Naive thymus-derived CD8-positive, alpha-beta T cell (primary cell): ENCODE data around the gene CSAD. TPM values are rescaled to one million over a fixed set of nuclear protein-coding genes. Genes with fewer than 3 reads are reported as not detected.

Experiments used
- ATAC-seq, 2 donors: fragments of 150-1000 bp; cut with Tn5 transposase in 1 of 2; sonication (Bioruptor Pico), chemical (Tn5 transposase) in 1 of 2; 1 replicate in 1 of 2; 2 replicates in 1 of 2; pipeline ENCODE4 v1.10.0; 2021; ENCODE audit warnings: mild to moderate bottlenecking in 2 of 2, moderate library complexity in 2 of 2
- POLR2A ChIA-PET: fragments of 350-600 bp; sonication (Branson Sonifier 250); formaldehyde crosslinking; loops from one replicate; lab custom pipeline; 2021; ENCODE audit warnings: antibody characterized with exemption; lab: Charles Lee
- DNase-seq, 10 donors: peaks; one replicate each; pipeline versions ENCODE4 v3.0.0 to v3.0.0-alpha.2; 2020 to 2022
- H3K27ac Mint-ChIP-seq, 10 donors: one replicate each; pipeline ENCODE4 v1.8.0; 2020 to 2022; ENCODE audit warnings: mild to moderate bottlenecking in 10 of 10, mixed read lengths in 10 of 10, moderate library complexity in 4 of 10, inconsistent platforms in 1 of 10
- H3K27me3 Mint-ChIP-seq, 5 donors: one replicate each; pipeline ENCODE4 v1.8.0; 2021 to 2022; ENCODE audit warnings: mixed read lengths in 5 of 5
- H3K36me3 Mint-ChIP-seq, 3 donors: one replicate each; pipeline ENCODE4 v1.8.0; 2020 to 2022; ENCODE audit warnings: mixed read lengths in 3 of 3, mild to moderate bottlenecking in 2 of 3, inconsistent platforms in 1 of 3
- H3K4me1 Mint-ChIP-seq, 4 donors: one replicate each; pipeline ENCODE4 v1.8.0; 2021 to 2022; ENCODE audit warnings: mixed read lengths in 4 of 4
- H3K4me3 Mint-ChIP-seq, 10 donors: one replicate each; pipeline ENCODE4 v1.8.0; 2020 to 2022; ENCODE audit warnings: mild to moderate bottlenecking in 10 of 10, mixed read lengths in 10 of 10, moderate library complexity in 6 of 10, inconsistent platforms in 1 of 10
- H3K9me3 Mint-ChIP-seq, 9 donors: one replicate each; pipeline ENCODE4 v1.8.0; 2020 to 2022; ENCODE audit warnings: mixed read lengths in 9 of 9, mild to moderate bottlenecking in 3 of 9, inconsistent platforms in 1 of 9, moderate library complexity in 1 of 9
- polyA plus RNA-seq, 3 donors: library from polyadenylated mRNA; unstranded; fragments of 300-500 nt; fragmentation: Illumina TruSeq; gene quantifications; one replicate each; pipeline ENCODE4 v1.2.3, GENCODE V29; 2021
- total RNA-seq, 8 experiments: library from RNA in 2 of 8; stranded (reverse) in 2 of 8; gene quantifications; one replicate each; pipeline ENCODE4 v1.2.3 and lab custom pipeline; 2021 to 2026

CSAD gene
- total and polyA plus RNA-seq, 5 experiments from 2014 or later = 1.1 to 53.4 (median 1.3) TPM

DNA sequence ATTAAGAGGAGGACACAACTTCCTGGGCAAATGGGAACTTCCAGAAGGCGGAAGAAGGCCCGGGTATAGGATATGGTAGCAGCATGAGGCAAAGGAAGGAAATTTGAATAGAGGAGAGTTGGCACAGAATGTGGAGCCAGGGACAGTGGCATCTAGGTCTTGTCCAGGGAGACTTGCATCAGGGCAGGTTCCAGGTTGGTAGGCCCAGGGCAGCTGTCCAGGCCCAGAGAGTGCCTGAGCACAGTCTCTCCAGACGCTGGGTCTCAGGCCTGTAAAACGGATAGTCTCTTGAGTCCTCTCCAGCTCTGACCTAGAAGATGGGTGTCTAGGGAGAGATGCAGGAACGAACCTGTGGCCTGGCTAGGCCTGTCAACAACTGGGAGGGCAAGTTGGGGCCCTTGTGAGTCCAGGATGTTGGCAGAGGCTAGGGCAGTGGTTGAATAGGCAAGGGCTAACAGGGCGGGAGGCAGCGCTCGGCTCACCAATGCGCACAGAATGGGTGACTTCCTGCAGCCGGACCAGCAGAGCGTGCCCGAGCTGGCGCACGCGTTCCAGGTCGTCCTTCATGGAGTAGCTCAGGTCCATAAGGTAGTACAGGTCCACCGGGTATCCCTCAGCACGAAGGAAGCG lies 16.4 kb upstream of the CSAD start:
- H3K9me3 Mint-ChIP-seq = no peaks in the 10 kb centered on the region
- peak overlapping the region; percentile 69 to 92 (median 82) for H3K27ac Mint-ChIP-seq
- peak overlapping the region; percentile 6 to 67 (median 48) for H3K4me3 Mint-ChIP-seq
- peaks cover 0 to 76% (median 14%) of the 10 kb centered on the region in 3 donors for H3K36me3 Mint-ChIP-seq
- DNase-seq = no peak
- POLR2A ChIA-PET = interaction anchor here (0.9 to 18.3 kb wide), 9 partner anchors 10 to 100 kb away, joined by 3 to 338 read pairs (median 6); partner anchors contain the start of genes CSAD, ITGB7 and ZNF740
- H3K4me1 Mint-ChIP-seq = peaks cover 42 to 72% (median 54%) of the 10 kb centered on the region in 4 donors
- ATAC-seq = no peak
- H3K27me3 Mint-ChIP-seq = no peaks in the 10 kb centered on the region

- Mint-ChIP-seq H3K27ac (peak overlapping the region; percentile 75 to 92 (median 84)), H3K36me3 (peaks cover 0 to 82% (median 14%) of the 10 kb centered on the region in 3 donors), H3K27me3 (no peaks in the 10 kb centered on the region), H3K4me1 (peaks cover 44 to 68% (median 52%) of the 10 kb centered on the region in 4 donors), H3K4me3 (peak overlapping the region in 5 of 10 donors; percentile 33 to 67 (median 50)), H3K9me3 (no peaks in the 10 kb centered on the region)
- ATAC-seq = no peak
- POLR2A ChIA-PET = interaction anchor here (1.1 to 18.3 kb wide), 5 partner anchors 9 to 94 kb away, joined by 3 to 338 read pairs (median 4); partner anchors contain the start of genes CSAD and ZNF740
- no peak for DNase-seq
Measured at GRCh38 chr12:53196486-53196885, 15.8 kb upstream of the CSAD start.

DNA sequence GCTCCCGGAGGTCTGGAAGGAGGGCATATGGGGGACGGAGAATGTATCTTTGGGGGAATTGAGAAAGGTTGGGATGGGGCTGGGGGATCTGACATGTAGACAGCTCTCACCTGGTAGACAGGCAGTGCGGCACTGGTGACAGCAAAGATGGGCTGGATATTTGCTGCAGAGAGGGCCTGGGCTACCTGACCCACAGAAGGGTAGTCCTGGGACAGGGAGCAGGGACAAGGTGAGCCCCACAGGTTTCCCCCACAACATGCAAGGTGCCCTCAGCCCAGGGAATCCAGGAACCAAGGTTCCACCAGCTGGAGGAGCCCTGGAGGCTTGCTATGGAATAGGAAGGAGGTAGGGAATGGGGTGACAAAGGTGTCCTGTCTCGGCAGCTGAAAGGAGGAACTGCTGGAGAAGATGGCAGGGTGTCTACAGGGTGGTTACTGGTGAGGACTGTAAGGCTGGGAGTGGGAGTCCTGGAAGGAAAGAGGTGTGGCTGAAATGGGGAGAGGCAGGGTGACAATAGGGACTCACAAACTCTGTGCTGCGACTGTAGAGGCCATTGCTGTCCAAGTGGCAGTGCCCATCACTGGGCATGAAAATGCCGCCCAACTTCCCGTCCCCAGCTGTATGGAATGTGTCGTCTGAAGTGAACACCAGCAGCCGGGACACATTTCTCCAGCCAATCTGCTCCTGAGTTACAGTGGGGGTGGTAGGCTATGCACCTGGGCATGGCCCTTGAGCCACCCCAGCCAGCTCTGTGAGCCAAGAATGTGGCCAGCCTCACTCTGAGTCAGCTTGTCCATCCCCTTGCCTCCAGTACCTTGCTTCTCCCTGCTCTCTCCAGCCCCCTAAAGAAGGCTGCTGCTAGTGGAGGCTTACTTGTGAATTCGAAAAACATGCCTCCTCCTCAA lies 15.0 kb upstream of the CSAD start:
- H3K27ac Mint-ChIP-seq = peak overlapping the region; percentile 41 to 93 (median 79)
- POLR2A ChIA-PET = interaction anchor here (0.6 to 18.3 kb wide), 5 partner anchors 8 to 159 kb away, joined by 3 to 338 read pairs (median 3); partner anchors contain the start of genes CSAD, ITGB7 and ZNF740
- H3K27me3 Mint-ChIP-seq = no peaks in the 10 kb centered on the region
- peaks cover 39 to 68% (median 48%) of the 10 kb centered on the region in 4 donors for H3K4me1 Mint-ChIP-seq
- H3K36me3 Mint-ChIP-seq = peaks cover 0 to 84% (median 14%) of the 10 kb centered on the region in 3 donors
- H3K4me3 Mint-ChIP-seq = peak overlapping the region in 3 of 10 donors; percentile 26 to 52 (median 44)
- H3K9me3 Mint-ChIP-seq = no peaks in the 10 kb centered on the region
- DNase-seq = no peak
- no peak for ATAC-seq

- Mint-ChIP-seq H3K9me3 (no peaks in the 10 kb centered on the region), H3K27me3 (no peaks in the 10 kb centered on the region), H3K4me1 (peaks cover 38 to 65% (median 47%) of the 10 kb centered on the region in 4 donors), H3K4me3 (no peak overlapping the region), H3K36me3 (peaks cover 0 to 84% (median 10%) of the 10 kb centered on the region in 3 donors), H3K27ac (peak overlapping the region in 9 of 10 donors; percentile 31 to 93 (median 70))
- DNase-seq = no peak
- POLR2A ChIA-PET = interaction anchor here (0.6 to 18.3 kb wide), 5 partner anchors 8 to 160 kb away, joined by 3 to 338 read pairs (median 4); partner anchors contain the start of genes CSAD, ITGB7 and ZNF740
- ATAC-seq = no peak
Measured at GRCh38 chr12:53194973-53195372, 14.2 kb upstream of the CSAD start.

- Mint-ChIP-seq H3K36me3 (peaks cover 0 to 79% (median 8%) of the 10 kb centered on the region in 3 donors), H3K4me3 (no peak overlapping the region), H3K27ac (peak overlapping the region; percentile 40 to 90 (median 70)), H3K27me3 (no peaks in the 10 kb centered on the region), H3K9me3 (no peaks in the 10 kb centered on the region), H3K4me1 (peaks cover 35 to 66% (median 46%) of the 10 kb centered on the region in 4 donors)
- DNase-seq (no peak), ATAC-seq (no peak)
- POLR2A ChIA-PET = interaction anchor here (0.8 to 18.3 kb wide), 3 partner anchors 7 to 26 kb away, joined by 4 to 338 read pairs (median 338); partner anchors contain the start of genes CSAD, ITGB7 and ZNF740
Measured at GRCh38 chr12:53193985-53194716, 13.4 kb upstream of the CSAD start.

GRCh38 chr12:53193040-53193439 lies 12.3 kb upstream of the CSAD start:
- Mint-ChIP-seq H3K9me3 (no peaks in the 10 kb centered on the region), H3K36me3 (peaks cover 0 to 80% (median 7%) of the 10 kb centered on the region in 3 donors), H3K4me1 (peaks cover 26 to 60% (median 37%) of the 10 kb centered on the region in 4 donors), H3K27me3 (no peaks in the 10 kb centered on the region), H3K4me3 (no peak overlapping the region), H3K27ac (peak overlapping the region in 9 of 10 donors; percentile 6 to 90 (median 78))
- DNase-seq = no peak
- no peak for ATAC-seq
- POLR2A ChIA-PET = interaction anchor here (0.9 to 17.2 kb wide), 4 partner anchors 8 to 33 kb away, joined by 3 to 338 read pairs (median 20); partner anchors contain the start of genes CSAD, ITGB7 and ZNF740

- POLR2A ChIA-PET = interaction anchor here (1.2 to 17.2 kb wide), 4 partner anchors 11 to 114 kb away, joined by 3 to 338 read pairs (median 20); partner anchors contain the start of genes CSAD, ITGB7, SPRYD3 and ZNF740
Measured at GRCh38 chr12:53192531-53193021, 11.9 kb upstream of the CSAD start.

DNA sequence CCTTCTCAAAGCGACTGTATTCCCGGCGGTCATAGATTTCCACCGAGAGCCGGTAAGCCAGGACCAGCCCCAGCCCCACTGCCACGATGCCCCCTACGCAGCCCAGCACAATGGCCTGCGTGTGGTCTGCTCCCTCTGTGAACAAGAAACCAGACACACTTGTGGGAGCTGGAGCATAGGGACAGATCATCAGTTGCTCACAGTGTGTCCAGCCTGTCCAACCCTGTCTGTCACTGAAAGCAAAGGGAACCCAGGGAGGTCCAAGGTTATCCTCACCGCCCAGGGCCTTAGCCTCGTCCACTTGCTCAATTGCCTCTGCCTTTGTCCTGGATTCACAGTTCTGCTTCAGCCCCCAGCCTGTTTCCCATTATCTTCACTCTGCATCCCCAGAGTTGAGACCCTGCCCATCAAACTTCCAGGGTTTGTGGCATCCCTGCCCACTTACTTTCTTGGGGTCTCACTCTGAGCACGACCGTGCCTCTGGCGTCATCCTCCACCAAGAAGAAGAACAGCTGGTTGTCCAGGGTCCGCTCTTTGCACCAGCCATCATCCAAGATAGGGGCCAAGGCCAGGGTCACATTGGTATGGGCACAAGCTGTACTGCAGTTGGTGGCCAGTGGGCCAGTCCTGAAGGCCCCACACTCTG lies 11.3 kb upstream of the CSAD start:
- POLR2A ChIA-PET = interaction anchor here (0.6 to 17.2 kb wide), 6 partner anchors 11 to 150 kb away, joined by 3 to 338 read pairs (median 6); partner anchors contain the start of genes CSAD, ITGB7, SPRYD3 and ZNF740
- H3K4me3 Mint-ChIP-seq = peak overlapping the region in 1 of 10 donors; percentile 15

More at GRCh38 chr12:53192531-53193021, 11.9 kb upstream of the CSAD start:
- H3K4me3 Mint-ChIP-seq = no peak overlapping the region
- peaks cover 0 to 83% (median 6%) of the 10 kb centered on the region in 3 donors for H3K36me3 Mint-ChIP-seq
- H3K27me3 Mint-ChIP-seq = no peaks in the 10 kb centered on the region
- peak overlapping the region in 6 of 10 donors; percentile 6 to 77 (median 34) for H3K27ac Mint-ChIP-seq
- no peaks in the 10 kb centered on the region for H3K9me3 Mint-ChIP-seq
- peaks cover 23 to 58% (median 34%) of the 10 kb centered on the region in 4 donors for H3K4me1 Mint-ChIP-seq
- ATAC-seq = no peak
- no peak for DNase-seq

DNA sequence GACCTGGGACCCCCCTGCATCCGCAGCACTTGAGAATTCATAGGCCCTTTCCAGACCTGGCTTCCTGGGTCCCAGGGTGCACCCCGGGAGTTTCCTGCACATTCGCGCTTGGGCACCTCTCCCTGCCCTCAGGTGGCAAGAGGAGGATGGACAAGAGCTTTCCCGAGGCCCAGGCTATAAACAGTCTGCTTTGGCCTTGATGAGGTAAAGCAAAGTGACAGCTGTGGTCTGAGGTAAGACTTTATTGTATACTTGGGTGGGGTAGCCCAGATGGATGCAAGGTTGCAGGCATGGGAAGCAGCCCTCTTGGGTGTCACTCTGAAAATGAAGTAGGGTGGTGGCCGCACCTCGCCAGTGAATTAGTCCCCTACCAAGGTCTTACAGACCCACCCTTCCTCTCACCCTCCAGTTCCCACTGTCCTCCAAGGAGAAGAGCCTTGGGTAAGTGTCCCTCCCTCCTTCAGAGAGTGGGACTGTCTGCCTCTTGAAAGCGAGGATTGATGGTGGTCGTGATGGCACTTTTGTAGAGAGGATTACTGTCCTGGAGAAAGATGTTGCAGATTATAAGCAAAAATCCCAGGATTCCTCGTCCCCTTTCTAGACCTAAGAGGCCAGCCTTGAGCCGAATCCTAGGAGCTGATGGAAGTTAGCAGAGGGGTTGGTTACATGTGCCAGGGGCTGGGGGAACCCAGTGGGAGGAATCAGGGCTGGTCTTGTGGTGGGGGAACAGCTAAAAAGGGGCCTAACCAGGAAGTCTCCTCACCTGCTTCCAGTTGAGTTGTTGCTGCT lies 10.6 kb upstream of the CSAD start:
- ATAC-seq (no peak), DNase-seq (no peak)
- Mint-ChIP-seq H3K27me3 (no peaks in the 10 kb centered on the region), H3K4me3 (no peak overlapping the region), H3K27ac (peak overlapping the region in 6 of 10 donors; percentile 24 to 75 (median 40)), H3K36me3 (peaks cover 0 to 86% (median 7%) of the 10 kb centered on the region in 3 donors), H3K9me3 (no peaks in the 10 kb centered on the region), H3K4me1 (peaks cover 16 to 48% (median 28%) of the 10 kb centered on the region in 4 donors)
- POLR2A ChIA-PET = interaction anchor here (0.6 to 17.2 kb wide), 8 partner anchors 11 to 149 kb away, joined by 3 to 338 read pairs (median 5); partner anchors contain the start of genes CSAD, ITGB7, SPRYD3 and ZNF740

More for the DNA sequence above, 11.3 kb upstream of the CSAD start:
- no peak for ATAC-seq
- no peak for DNase-seq
- Mint-ChIP-seq H3K4me1 (peaks cover 23 to 55% (median 31%) of the 10 kb centered on the region in 4 donors), H3K36me3 (peaks cover 0 to 86% (median 7%) of the 10 kb centered on the region in 3 donors), H3K9me3 (no peaks in the 10 kb centered on the region), H3K27me3 (no peaks in the 10 kb centered on the region), H3K27ac (peak overlapping the region in 6 of 10 donors; percentile 15 to 77 (median 54))
